Hepatocyte (in vitro differentiated cells): ENCODE results near the gene AAK1. TPM values are rescaled to one million over a fixed set of nuclear protein-coding genes. Genes with fewer than 3 reads are reported as not detected.

Experiments used
- DNase-seq: peaks from one replicate; pipeline ENCODE4 v3.0.0-alpha.2; 2016; ENCODE audit warnings: low spot score
- H2AFZ ChIP-seq: fragments of 200-600 bp; sonication (generic); 2 replicates; pipeline ENCODE4 v1.6.0; 2016; ENCODE audit warnings: antibody characterized with exemption, mild to moderate bottlenecking
- H3K27ac ChIP-seq: fragments of 200-600 bp; sonication (generic); 2 replicates; pipeline ENCODE4 v1.5.1; 2016; ENCODE audit warnings: mild to moderate bottlenecking
- H3K27me3 ChIP-seq: fragments of 200-600 bp; sonication (generic); 2 replicates; pipeline ENCODE4 v1.6.1; 2016
- H3K36me3 ChIP-seq: fragments of 200-600 bp; sonication (generic); replicated peaks from 2 replicates; pipeline ENCODE4 v1.5.1; 2016; ENCODE audit warnings: low read depth; ENCODE audit not compliant: insufficient read depth
- H3K4me1 ChIP-seq: fragments of 200-600 bp; sonication (generic); 2 replicates; pipeline ENCODE4 v1.5.1; 2016; ENCODE audit warnings: mild to moderate bottlenecking, moderate library complexity; ENCODE audit not compliant: insufficient read depth
- H3K4me2 ChIP-seq: fragments of 200-600 bp; sonication (generic); 2 replicates; pipeline ENCODE4 v1.6.0; 2016
- H3K4me3 ChIP-seq: fragments of 200-600 bp; sonication (generic); 2 replicates; pipeline ENCODE4 v1.5.1; 2016; ENCODE audit warnings: mild to moderate bottlenecking
- H3K79me2 ChIP-seq: fragments of 200-600 bp; sonication (generic); 2 replicates; pipeline ENCODE4 v1.6.0; 2017; ENCODE audit warnings: mild to moderate bottlenecking
- H3K9me2 ChIP-seq: fragments of 200-600 bp; sonication (generic); replicated peaks from 2 replicates; pipeline ENCODE4 v1.6.0; 2017; ENCODE audit warnings: mild to moderate bottlenecking; ENCODE audit not compliant: insufficient read depth
- H3K9me3 ChIP-seq: fragments of 200-600 bp; sonication (generic); 2 replicates; pipeline ENCODE4 v1.5.1; 2016; ENCODE audit warnings: low read depth, mild to moderate bottlenecking
- H4K20me1 ChIP-seq: fragments of 200-600 bp; sonication (generic); 2 replicates; pipeline ENCODE4 v1.6.0; 2016; ENCODE audit warnings: mild to moderate bottlenecking; ENCODE audit not compliant: insufficient read depth, poor library complexity, severe bottlenecking
- CTCF ChIP-seq: fragments of 200-600 bp; sonication (generic); IDR thresholded peaks from 2 replicates; pipeline ENCODE4 v1.5.1; 2016; ENCODE audit warnings: antibody characterized with exemption, mild to moderate bottlenecking; ENCODE audit not compliant: poor library complexity
- EZH2 ChIP-seq: fragments of 200-600 bp; sonication (generic); IDR thresholded peaks from 2 replicates; pipeline ENCODE4 v1.6.1; 2016; ENCODE audit warnings: antibody characterized with exemption, mild to moderate bottlenecking, borderline replicate concordance
- EZH2phosphoT487 ChIP-seq: fragments of 200-600 bp; sonication (generic); IDR thresholded peaks from one replicate; pipeline ENCODE4 v1.6.1; 2018; ENCODE audit warnings: antibody characterized with exemption, mild to moderate bottlenecking, low read depth, moderate library complexity; ENCODE audit not compliant: unreplicated experiment, severe bottlenecking
- whole genome bisulfite sequencing: methylation state at CpG from one replicate; pipeline ENCODE4 v1.1.6; 2016; ENCODE audit warnings: low lambda C conversion rate; ENCODE audit errors: missing lambda C conversion rate; 5-methylcytosine and 5-hydroxymethylcytosine counted together
- polyA plus RNA-seq: library from polyadenylated mRNA; unstranded; fragments of >200 nt; fragmentation: Nextera tagmentation; extraction: Ambion mirVana; gene quantifications from 2 replicates; pipeline ENCODE4 v1.2.1, GENCODE V29; 2016
- total RNA-seq: library from RNA; depleted of rRNA; stranded (reverse); fragments of >200 nt; gene quantifications from 2 replicates; pipeline ENCODE4 v1.2.3, GENCODE V29; 2014

Gene AAK1
- total and polyA plus RNA-seq, 2 experiments from 2014 or later: 30.1 to 30.8 TPM

GRCh38 chr2:69454976-69455375, 188.6 kb downstream of the AAK1 start:
- 96% methylated on average over 2 of the region's 2 CpGs for WGBS
- Histone ChIP-seq H3K79me2 (no peaks in the 10 kb centered on the region), H3K4me2 (no peak overlapping the region)

GRCh38 chr2:69453475-69454129, 189.9 kb downstream of the AAK1 start:
- WGBS: 91% methylated on average over 4 of the region's 4 CpGs
- H3K36me3 ChIP-seq: no peaks in the 10 kb centered on the region
- H2AFZ ChIP-seq: no peak overlapping the region
- no peak for TF ChIP-seq CTCF
- TF ChIP-seq EZH2phosphoT487: no peak
- TF ChIP-seq EZH2: no peak
- H3K9me3 ChIP-seq: no peaks in the 10 kb centered on the region
- no peaks in the 10 kb centered on the region for H3K79me2 ChIP-seq
- no peaks in the 10 kb centered on the region for H3K9me2 ChIP-seq
- no peak overlapping the region for H3K27ac ChIP-seq
- H3K4me1 ChIP-seq: no peaks in the 10 kb centered on the region
- H3K4me3 ChIP-seq: no peak overlapping the region
- H3K4me2 ChIP-seq: no peak overlapping the region
- DNase-seq: no peak
- no peaks in the 10 kb centered on the region for H3K27me3 ChIP-seq
- H4K20me1 ChIP-seq: no peaks in the 10 kb centered on the region

More at GRCh38 chr2:69454976-69455375, 188.6 kb downstream of the AAK1 start:
- Histone ChIP-seq H3K9me3 (no peaks in the 10 kb centered on the region), H3K4me3 (no peak overlapping the region), H4K20me1 (no peaks in the 10 kb centered on the region), H3K27ac (no peak overlapping the region), H3K27me3 (no peaks in the 10 kb centered on the region), H3K36me3 (no peaks in the 10 kb centered on the region), H3K4me1 (no peaks in the 10 kb centered on the region), H2AFZ (no peak overlapping the region), H3K9me2 (no peaks in the 10 kb centered on the region)
- DNase-seq: no peak
- TF ChIP-seq EZH2: no peak

GRCh38 chr2:69452687-69453086, 190.9 kb downstream of the AAK1 start:
- Histone ChIP-seq H3K9me2 (no peaks in the 10 kb centered on the region), H3K4me2 (no peak overlapping the region), H3K4me1 (no peaks in the 10 kb centered on the region), H4K20me1 (no peaks in the 10 kb centered on the region), H3K36me3 (no peaks in the 10 kb centered on the region), H3K27ac (no peak overlapping the region), H3K79me2 (no peaks in the 10 kb centered on the region), H3K27me3 (no peaks in the 10 kb centered on the region), H2AFZ (no peak overlapping the region), H3K4me3 (no peak overlapping the region), H3K9me3 (no peaks in the 10 kb centered on the region)
- 98% methylated on average over 3 of the region's 3 CpGs for WGBS
- DNase-seq: no peak
- TF ChIP-seq CTCF (no peak), EZH2phosphoT487 (no peak), EZH2 (no peak)

- no peak for DNase-seq
- H3K4me2 ChIP-seq: no peak overlapping the region
- WGBS: 17% methylated on average over 6 of the region's 6 CpGs
Observed at GRCh38 chr2:69450735-69451416, 192.7 kb downstream of the AAK1 start.

More at GRCh38 chr2:69450735-69451416, 192.7 kb downstream of the AAK1 start:
- H3K4me3 ChIP-seq: no peak overlapping the region
- no peak overlapping the region for H2AFZ ChIP-seq
- no peaks in the 10 kb centered on the region for H4K20me1 ChIP-seq
- H3K79me2 ChIP-seq: no peaks in the 10 kb centered on the region
- H3K27me3 ChIP-seq: no peaks in the 10 kb centered on the region
- TF ChIP-seq EZH2phosphoT487: no peak
- TF ChIP-seq CTCF: no peak
- TF ChIP-seq EZH2: no peak
- H3K9me2 ChIP-seq: no peaks in the 10 kb centered on the region
- H3K36me3 ChIP-seq: no peaks in the 10 kb centered on the region
- H3K4me1 ChIP-seq: no peaks in the 10 kb centered on the region
- H3K9me3 ChIP-seq: no peaks in the 10 kb centered on the region
- H3K27ac ChIP-seq: no peak overlapping the region
